PC-9 (cell line): ENCODE data around the gene MYOZ2. TPM values are rescaled to one million over a fixed set of nuclear protein-coding genes. Genes with fewer than 3 reads are reported as not detected.

ENCODE experiments used
- BruUV-seq: library from RNA; stranded (reverse); fragments of 400-500 nt; replicated peaks from 2 replicates; lab custom pipeline; 2021; lab: Mats Ljungman, UMichigan
- CTCF ChIA-PET: fragments of 300-600 bp; sonication (Branson Sonifier 250); formaldehyde crosslinking; loops from one replicate; lab custom pipeline; 2022; ENCODE audit warnings: antibody characterized with exemption; lab: Charles Lee
- POLR2A ChIA-PET: fragments of 300-600 bp; sonication (Branson Sonifier 250); formaldehyde crosslinking; loops from one replicate; lab custom pipeline; 2022; ENCODE audit warnings: antibody characterized with exemption; ENCODE audit not compliant: unreplicated experiment; lab: Charles Lee
- DNase-seq, 2 experiments: peaks; one replicate each; pipeline versions ENCODE4 v3.0.0 to v3.0.0-alpha.2; 2015 to 2022; ENCODE audit warnings: mixed read lengths in 1 of 2
- H2AFZ ChIP-seq: fragments of 200-600 bp; sonication (generic); 2 replicates; pipeline ENCODE4 v1.8.1; 2017; ENCODE audit warnings: antibody characterized with exemption
- H3F3A ChIP-seq: fragments of 200-600 bp; sonication (generic); 2 replicates; pipeline ENCODE4 v1.8.1; 2017; ENCODE audit warnings: antibody characterized with exemption, mild to moderate bottlenecking, low read depth; ENCODE audit not compliant: insufficient read depth
- H3K27ac ChIP-seq: fragments of 200-600 bp; sonication (generic); 2 replicates; pipeline ENCODE4 v1.6.1; 2016; ENCODE audit warnings: mixed run types
- H3K27me3 ChIP-seq: fragments of 200-600 bp; sonication (generic); 2 replicates; pipeline ENCODE4 v1.6.1; 2016; ENCODE audit warnings: low read depth, mixed run types; ENCODE audit not compliant: insufficient read depth
- H3K36me3 ChIP-seq: fragments of 200-600 bp; sonication (generic); 2 replicates; pipeline ENCODE4 v1.6.1; 2016; ENCODE audit warnings: low read depth, mixed run types
- H3K4me1 ChIP-seq: fragments of 200-600 bp; sonication (generic); replicated peaks from 2 replicates; pipeline ENCODE4 v1.6.1; 2016; ENCODE audit warnings: mixed run types; ENCODE audit not compliant: insufficient read depth
- H3K4me2 ChIP-seq: fragments of 200-600 bp; sonication (generic); 2 replicates; pipeline ENCODE4 v1.6.1; 2017; ENCODE audit warnings: mixed run types
- H3K4me3 ChIP-seq: fragments of 200-600 bp; sonication (generic); 2 replicates; pipeline ENCODE4 v1.6.1; 2016; ENCODE audit warnings: mixed run types
- H3K79me2 ChIP-seq: fragments of 200-600 bp; sonication (generic); 2 replicates; pipeline ENCODE4 v1.6.1; 2017; ENCODE audit warnings: low read depth, mixed run types
- H3K9me2 ChIP-seq: fragments of 200-600 bp; sonication (generic); 2 replicates; pipeline ENCODE4 v1.8.1; 2017; ENCODE audit warnings: mild to moderate bottlenecking; ENCODE audit not compliant: insufficient read depth
- H3K9me3 ChIP-seq: fragments of 200-600 bp; sonication (generic); 2 replicates; pipeline ENCODE4 v1.8.1; 2016; ENCODE audit warnings: low read depth; ENCODE audit not compliant: insufficient read depth
- H4K20me1 ChIP-seq: fragments of 200-600 bp; sonication (generic); 2 replicates; pipeline ENCODE4 v1.8.1; 2017; ENCODE audit not compliant: insufficient read depth
- CTCF ChIP-seq: fragments of 200-600 bp; sonication (generic); conservative IDR thresholded peaks from 2 replicates; pipeline ENCODE4 v1.6.1; 2017; ENCODE audit warnings: mixed run types, antibody characterized with exemption, mild to moderate bottlenecking, moderate library complexity
- EZH2 ChIP-seq: fragments of 200-600 bp; sonication (generic); IDR thresholded peaks from 2 replicates; pipeline ENCODE4 v1.8.0; 2017; ENCODE audit warnings: antibody characterized with exemption, low read depth
- intact Hi-C: fragments of 100-400 bp; cut with micrococcal nuclease; formaldehyde crosslinking; loops from one replicate; pipeline ENCODE4 v1.10.0; 2022; ENCODE audit not compliant: unreplicated experiment
- total RNA-seq: library from RNA; stranded (reverse); gene quantifications from 2 replicates; pipeline ENCODE4 v1.2.3, GENCODE V29; 2021

The MYOZ2 gene
- total RNA-seq, 1 experiment from 2014 or later = not detected

- TF ChIP-seq CTCF = no peak
- Histone ChIP-seq H3K79me2 (peaks cover 10% of the 10 kb centered on the region; the same call in 1 of the 2 replicates), H3K4me2 (no peak overlapping the region)
Measured at GRCh38 chr4:119229908-119230687, 94.5 kb downstream of the MYOZ2 start.

GRCh38 chr4:119231491-119231890 lies 95.9 kb downstream of the MYOZ2 start:
- H3F3A ChIP-seq = no peaks in the 10 kb centered on the region
- peaks cover 10% of the 10 kb centered on the region; the same call in 1 of the 2 replicates for H3K79me2 ChIP-seq
- H3K4me2 ChIP-seq = no peak overlapping the region
- no peaks in the 10 kb centered on the region for H3K4me1 ChIP-seq
- POLR2A ChIA-PET = interaction anchor here (0.6 kb wide), 1 partner anchor 117 kb away, joined by 7 read pairs; no protein-coding TSS in a partner anchor
- TF ChIP-seq CTCF = no peak
- TF ChIP-seq EZH2 = no peak
- H4K20me1 ChIP-seq = no peaks in the 10 kb centered on the region; the same call in 1 of the 2 replicates
- no peaks in the 10 kb centered on the region for H3K27me3 ChIP-seq
- intact Hi-C loops = no loop called here
- CTCF ChIA-PET = no interaction called here
- no peak overlapping the region for H3K4me3 ChIP-seq
- H3K9me2 ChIP-seq = no peaks in the 10 kb centered on the region
- H3K36me3 ChIP-seq = no peaks in the 10 kb centered on the region
- H2AFZ ChIP-seq = no peak overlapping the region
- no peak overlapping the region for H3K27ac ChIP-seq
- no TSS peak for BruUV-seq
- H3K9me3 ChIP-seq = no peaks in the 10 kb centered on the region
- no peak for DNase-seq

More at GRCh38 chr4:119229908-119230687, 94.5 kb downstream of the MYOZ2 start:
- Histone ChIP-seq H3K9me3 (no peaks in the 10 kb centered on the region), H3K4me3 (no peak overlapping the region), H3K9me2 (no peaks in the 10 kb centered on the region), H2AFZ (no peak overlapping the region), H3K27me3 (no peaks in the 10 kb centered on the region), H3K27ac (no peak overlapping the region), H3K4me1 (no peaks in the 10 kb centered on the region), H3K36me3 (no peaks in the 10 kb centered on the region), H3F3A (no peaks in the 10 kb centered on the region), H4K20me1 (no peaks in the 10 kb centered on the region; the same call in 1 of the 2 replicates)
- intact Hi-C loops = no loop called here
- POLR2A ChIA-PET = no interaction called here
- CTCF ChIA-PET = no interaction called here
- BruUV-seq = no TSS peak
- DNase-seq = no peak

DNA sequence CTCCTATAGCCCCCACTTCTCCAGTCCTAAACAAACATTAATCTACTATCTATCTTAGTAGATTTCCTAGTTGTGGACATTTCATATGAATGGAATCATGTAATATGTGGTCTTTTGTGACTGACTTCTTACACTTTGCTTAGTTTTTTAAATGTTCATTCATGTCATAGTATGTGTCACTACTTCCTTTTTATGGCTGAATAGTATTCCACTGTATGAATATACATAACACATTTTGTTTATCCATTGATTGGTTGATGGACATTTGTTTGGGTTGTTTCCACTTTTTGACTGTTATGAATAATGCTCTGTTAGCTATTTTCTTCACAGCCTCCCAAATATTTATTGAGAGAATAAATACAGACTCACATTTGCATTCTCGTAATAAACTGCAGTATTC lies 96.7 kb downstream of the MYOZ2 start:
- CTCF ChIA-PET = no interaction called here
- no peaks in the 10 kb centered on the region for H3K4me1 ChIP-seq
- no peaks in the 10 kb centered on the region for H3F3A ChIP-seq
- POLR2A ChIA-PET = no interaction called here
- peaks cover 10% of the 10 kb centered on the region; the same call in 1 of the 2 replicates for H3K79me2 ChIP-seq
- BruUV-seq = no TSS peak
- no peaks in the 10 kb centered on the region for H3K9me2 ChIP-seq
- no peak for DNase-seq
- intact Hi-C loops = no loop called here
- H3K27me3 ChIP-seq = no peaks in the 10 kb centered on the region
- H3K9me3 ChIP-seq = no peaks in the 10 kb centered on the region
- H3K4me3 ChIP-seq = no peak overlapping the region
- no peak overlapping the region for H3K4me2 ChIP-seq
- no peaks in the 10 kb centered on the region; the same call in 1 of the 2 replicates for H4K20me1 ChIP-seq
- H2AFZ ChIP-seq = no peak overlapping the region
- no peaks in the 10 kb centered on the region for H3K36me3 ChIP-seq
- TF ChIP-seq CTCF (no peak), EZH2 (no peak)
- no peak overlapping the region for H3K27ac ChIP-seq
